ENCODE results near the gene PDZD4.

Gene PDZD4

GRCh38 chrX:153867671-153868070 is 37.3 kb upstream of the PDZD4 start:
- DNase-seq, result no peak

GRCh38 chrX:153867139-153867538 is 36.8 kb upstream of the PDZD4 start:
- DNase-seq, result no peak

- DNase-seq, result no peak
Observed at GRCh38 chrX:153866302-153867019, 36.1 kb upstream of the PDZD4 start.

GRCh38 chrX:153865685-153866084 is 35.3 kb upstream of the PDZD4 start:
- DNase-seq, result no peak

- no peak for DNase-seq
Observed at GRCh38 chrX:153865321-153865580, 34.9 kb upstream of the PDZD4 start.

- DNase-seq, result no peak
Observed at GRCh38 chrX:153864561-153865320, 34.4 kb upstream of the PDZD4 start.

- DNase-seq, result no peak
Observed at GRCh38 chrX:153864101-153864500, 33.8 kb upstream of the PDZD4 start.

- no peak for DNase-seq
Observed at GRCh38 chrX:153863251-153863991, 33.1 kb upstream of the PDZD4 start.

- no peak for DNase-seq
Observed at GRCh38 chrX:153862369-153863250, 32.3 kb upstream of the PDZD4 start.

- no peak for DNase-seq
Observed at GRCh38 chrX:153861733-153862310, 31.5 kb upstream of the PDZD4 start.

- no peak for DNase-seq
Observed at GRCh38 chrX:153861151-153861550, 30.8 kb upstream of the PDZD4 start.

GRCh38 chrX:153857348-153857903 is 27.1 kb upstream of the PDZD4 start:
- DNase-seq, result no peak

- DNase-seq, result no peak
Observed at GRCh38 chrX:153854702-153855101, 24.4 kb upstream of the PDZD4 start.

GRCh38 chrX:153853902-153854267 is 23.5 kb upstream of the PDZD4 start:
- no peak for DNase-seq

GRCh38 chrX:153853180-153853901 is 23.0 kb upstream of the PDZD4 start:
- no peak for DNase-seq

GRCh38 chrX:153851981-153852380 is 21.6 kb upstream of the PDZD4 start:
- DNase-seq, result no peak

GRCh38 chrX:153848325-153848724 is 18.0 kb upstream of the PDZD4 start:
- DNase-seq, result no peak

- DNase-seq, result no peak
Observed at GRCh38 chrX:153845842-153846241, 15.5 kb upstream of the PDZD4 start.

- DNase-seq, result no peak
Observed at GRCh38 chrX:153845195-153845594, 14.9 kb upstream of the PDZD4 start.

GRCh38 chrX:153844509-153845082 is 14.3 kb upstream of the PDZD4 start:
- DNase-seq, result no peak

- DNase-seq, result no peak
Observed at GRCh38 chrX:153836921-153837320, 6.6 kb upstream of the PDZD4 start.

Measured in KG1 (cell line).